Renal cortical epithelial cell (primary cell): Measurements from ENCODE around the gene COQ9. TPM values are rescaled to one million over a fixed set of nuclear protein-coding genes. Genes with fewer than 3 reads are reported as not detected.
"Not testable (repeated sequence)": the region's sequence is repeated elsewhere in the genome, so short reads cannot be mapped to it uniquely, and the experiment has no call there.

Experiments
- DNase-seq: peaks from one replicate; pipeline ENCODE4 v3.0.0-alpha.2; 2011; ENCODE audit warnings: low read depth
- total RNA-seq: library from RNA; depleted of rRNA; stranded (reverse); fragments of >200 nt; gene quantifications from 2 replicates; pipeline ENCODE4 v1.2.3, GENCODE V29; 2014

The COQ9 gene
- 53.3 and 95.2 TPM in 2 replicates for total RNA-seq

- DNase-seq, result peak; percentile 82
Observed at GRCh38 chr16:57447186-57447962, at the start of gene COQ9, which contains the start of gene CIAPIN1. Gene COQ9 (plus strand): TSS chr16:57447479. CDS start chr16:57447506, 27 bp downstream. Gene CIAPIN1 (minus strand): TSS chr16:57447385. CDS start chr16:57440928, 6,457 bp downstream.

DNA sequence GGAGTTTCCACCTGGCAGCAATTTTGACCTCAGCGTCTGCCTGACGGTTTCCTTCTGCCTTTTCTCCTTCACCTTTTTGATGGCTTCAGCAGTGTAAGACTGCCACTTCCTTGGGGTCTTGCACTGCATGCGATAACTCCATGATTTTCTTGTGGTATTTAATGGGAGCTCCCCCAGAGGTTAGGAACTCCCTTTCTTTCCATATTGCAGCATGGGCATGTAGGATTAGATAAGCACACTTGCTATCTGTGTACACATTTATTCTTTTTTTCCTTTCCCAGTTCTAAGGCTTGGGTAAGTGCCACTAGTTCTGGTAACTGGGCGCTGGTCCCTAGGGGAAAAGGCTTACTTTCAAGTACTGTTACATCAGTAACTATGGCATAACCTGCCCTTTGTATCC lies 49.8 kb upstream of the COQ9 start:
- DNase-seq, result not testable (repeated sequence)

- DNase-seq, result no peak
Observed at GRCh38 chr16:57401943-57402640, 45.2 kb upstream of the COQ9 start.

GRCh38 chr16:57403965-57404817 lies 43.1 kb upstream of the COQ9 start, which contains the start of gene CCL17:
Gene CCL17 (plus strand): TSS chr16:57404767. CDS start chr16:57413933, 9,166 bp downstream.
- no peak for DNase-seq

DNA sequence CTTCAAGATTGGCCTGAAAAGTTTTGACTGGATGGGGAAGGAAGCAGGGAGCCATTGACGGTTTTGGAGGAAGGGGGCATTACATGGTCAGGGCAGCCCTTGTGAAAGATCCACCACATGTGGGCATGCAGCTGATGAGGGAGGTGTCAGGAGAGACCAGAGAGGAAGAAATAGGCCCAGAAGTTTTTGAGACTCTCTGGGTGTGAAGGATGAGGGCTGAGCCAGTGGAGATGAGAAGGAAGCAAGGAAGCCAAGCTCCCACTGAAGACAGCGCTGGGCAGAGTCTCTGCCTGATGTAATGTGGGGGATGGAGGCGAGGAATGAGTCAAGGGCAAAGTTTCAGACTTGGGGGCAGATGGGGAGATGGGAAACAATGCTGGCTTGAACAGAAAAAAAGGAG lies 42.2 kb upstream of the COQ9 start:
- DNase-seq, result no peak

GRCh38 chr16:57406881-57407280 lies 40.4 kb upstream of the COQ9 start:
- no peak for DNase-seq

GRCh38 chr16:57407521-57408353 lies 39.5 kb upstream of the COQ9 start:
- no peak for DNase-seq

- no peak for DNase-seq
Observed at GRCh38 chr16:57409065-57409464, 38.2 kb upstream of the COQ9 start.

GRCh38 chr16:57409870-57410587 lies 37.2 kb upstream of the COQ9 start:
- DNase-seq, result no peak

DNA sequence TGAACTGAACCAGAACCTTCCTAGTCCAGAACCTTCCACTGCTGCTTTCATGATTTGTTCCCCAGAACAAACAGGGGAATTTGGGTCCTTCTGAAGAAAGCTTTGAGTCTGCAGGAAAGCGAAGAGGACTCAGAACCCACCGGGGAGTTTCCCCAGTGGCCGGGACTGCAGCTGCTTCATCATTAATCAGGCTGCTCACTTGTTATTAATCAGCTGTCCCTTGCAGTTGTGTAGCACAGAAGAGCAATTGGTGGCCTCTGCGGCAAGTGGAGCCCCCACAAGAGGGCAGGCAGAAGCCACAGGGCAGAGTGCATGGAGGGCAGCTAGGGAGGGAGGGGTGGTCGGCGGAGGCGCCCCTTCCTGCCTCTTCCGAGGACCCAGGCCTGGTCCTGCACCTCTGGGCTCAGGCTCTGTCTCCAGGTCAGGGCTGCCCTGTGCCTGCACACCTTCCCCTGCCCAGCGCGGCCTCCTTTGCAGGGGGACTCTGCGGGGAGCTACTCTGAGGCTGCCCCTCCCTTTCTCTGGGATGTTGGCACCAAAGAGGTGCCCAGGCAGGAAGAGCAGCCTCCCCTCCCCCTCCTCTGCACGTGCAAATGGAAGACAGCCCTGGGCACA lies 35.8 kb upstream of the COQ9 start:
- DNase-seq, result no peak

DNA sequence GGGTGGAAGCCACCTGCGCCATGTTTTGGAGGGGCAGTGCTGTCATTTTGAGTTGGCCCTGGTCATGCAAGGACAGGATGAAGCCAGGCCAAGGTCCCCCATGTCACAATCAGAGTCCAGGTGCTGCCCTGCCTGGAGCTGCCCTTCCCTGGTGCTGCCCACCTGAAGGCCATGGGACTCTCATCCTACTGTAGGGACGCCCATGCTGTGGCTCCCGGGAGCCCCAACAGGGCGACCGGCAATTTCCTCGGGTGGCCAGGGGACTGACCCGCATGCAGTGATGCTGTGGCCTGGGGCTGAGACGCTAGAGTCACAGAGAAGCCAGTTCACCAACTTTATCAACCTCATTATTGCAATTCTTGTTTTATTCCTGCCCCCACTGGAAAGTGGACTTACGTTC lies 34.7 kb upstream of the COQ9 start:
- DNase-seq, result no peak

GRCh38 chr16:57413301-57413730 lies 34.0 kb upstream of the COQ9 start:
- no peak for DNase-seq

- no peak for DNase-seq
Observed at GRCh38 chr16:57413733-57414132, 33.5 kb upstream of the COQ9 start.

- DNase-seq, result no peak
Observed at GRCh38 chr16:57416084-57416483, 31.2 kb upstream of the COQ9 start.

DNA sequence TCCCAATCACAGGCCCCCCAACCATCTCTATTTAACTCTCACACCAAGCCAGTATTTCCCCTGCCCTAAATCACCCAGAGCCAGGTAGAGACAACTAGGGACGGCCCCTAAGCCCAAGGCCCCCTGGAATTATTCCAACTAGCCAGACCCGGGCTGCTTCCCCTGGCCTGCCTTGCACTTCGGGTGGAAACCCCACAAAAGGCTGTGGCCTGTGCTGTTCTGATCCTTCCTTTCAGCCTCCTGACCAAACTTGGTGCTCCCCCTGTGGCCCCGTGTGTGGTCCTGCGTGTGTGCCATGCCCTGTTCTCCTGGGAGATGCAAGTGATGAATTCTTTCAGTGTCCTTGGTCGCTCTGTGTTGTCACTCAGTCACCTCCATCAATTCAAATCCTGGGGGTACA lies 27.8 kb upstream of the COQ9 start:
- no peak for DNase-seq

- peak; percentile 41 for DNase-seq
Observed at GRCh38 chr16:57422026-57422944, 25.0 kb upstream of the COQ9 start.

- DNase-seq, result no peak
Observed at GRCh38 chr16:57423152-57423551, 24.1 kb upstream of the COQ9 start.

- DNase-seq, result no peak
Observed at GRCh38 chr16:57424583-57424982, 22.7 kb upstream of the COQ9 start.

GRCh38 chr16:57426356-57426755 lies 20.9 kb upstream of the COQ9 start:
- no peak for DNase-seq
